AG10803 (cell line): ENCODE results near the gene CPA5.

Experiments
- DNase-seq: peaks from one replicate; pipeline ENCODE4 v3.0.0; 2010; ENCODE audit warnings: low read depth
- H3K4me3 ChIP-seq: 2 replicates; pipeline ENCODE4 v1.5.1; 2011; ENCODE audit warnings: mild to moderate bottlenecking, low read length, control low read depth
- CTCF ChIP-seq: conservative IDR thresholded peaks from 2 replicates; pipeline ENCODE4 v1.5.1; 2011; ENCODE audit warnings: mild to moderate bottlenecking, low read length, control low read depth, inconsistent platforms

The CPA5 gene

GRCh38 chr7:130365511-130366441, 21.2 kb downstream of the CPA5 start:
- H3K4me3 ChIP-seq: no peak overlapping the region
- no peak for TF ChIP-seq CTCF
- DNase-seq: peak; percentile 97

GRCh38 chr7:130366564-130366963, 21.9 kb downstream of the CPA5 start:
- no peak for TF ChIP-seq CTCF
- no peak overlapping the region for H3K4me3 ChIP-seq
- DNase-seq: no peak

- no peak for TF ChIP-seq CTCF
- no peak for DNase-seq
- H3K4me3 ChIP-seq: no peak overlapping the region
Observed at GRCh38 chr7:130367088-130367755, 22.6 kb downstream of the CPA5 start.

DNA sequence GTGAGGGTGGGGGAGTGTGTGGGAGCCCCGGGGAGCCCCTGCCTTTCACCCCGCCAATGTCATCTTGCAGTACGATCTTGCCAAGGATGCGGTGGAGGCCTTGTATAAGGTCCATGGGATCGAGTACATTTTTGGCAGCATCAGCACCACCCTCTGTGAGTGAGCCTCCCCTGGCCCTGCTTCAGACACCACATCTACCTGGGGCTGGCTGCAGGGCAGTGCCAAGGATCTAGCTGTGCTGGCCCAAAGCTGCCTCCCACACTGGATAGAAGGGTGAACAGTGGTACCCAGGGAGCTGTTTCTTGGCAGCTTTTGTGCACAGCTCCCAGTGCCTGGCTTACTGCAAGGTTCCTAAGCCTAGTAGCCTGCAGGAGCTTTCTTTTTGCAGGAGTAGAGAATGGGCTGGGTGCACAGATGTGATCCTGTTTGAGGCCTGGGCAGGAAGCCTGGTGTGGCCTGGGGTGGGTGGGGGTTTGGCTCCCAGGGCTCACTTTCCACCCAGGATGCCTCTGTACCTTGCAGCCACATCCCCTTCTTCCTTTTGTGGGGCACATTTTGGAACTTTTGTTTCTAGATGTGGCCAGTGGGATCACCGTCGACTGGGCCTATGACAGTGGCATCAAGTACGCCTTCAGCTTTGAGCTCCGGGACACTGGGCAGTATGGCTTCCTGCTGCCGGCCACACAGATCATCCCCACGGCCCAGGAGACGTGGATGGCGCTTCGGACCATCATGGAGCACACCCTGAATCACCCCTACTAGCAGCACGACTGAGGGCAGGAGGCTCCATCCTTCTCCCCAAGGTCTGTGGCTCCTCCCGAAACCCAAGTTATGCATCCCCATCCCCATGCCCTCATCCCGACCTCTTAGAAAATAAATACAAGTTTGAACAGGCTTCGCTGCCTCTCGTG, 23.5 kb downstream of the CPA5 start:
- no peak for TF ChIP-seq CTCF
- DNase-seq: no peak
- H3K4me3 ChIP-seq: no peak overlapping the region

DNA sequence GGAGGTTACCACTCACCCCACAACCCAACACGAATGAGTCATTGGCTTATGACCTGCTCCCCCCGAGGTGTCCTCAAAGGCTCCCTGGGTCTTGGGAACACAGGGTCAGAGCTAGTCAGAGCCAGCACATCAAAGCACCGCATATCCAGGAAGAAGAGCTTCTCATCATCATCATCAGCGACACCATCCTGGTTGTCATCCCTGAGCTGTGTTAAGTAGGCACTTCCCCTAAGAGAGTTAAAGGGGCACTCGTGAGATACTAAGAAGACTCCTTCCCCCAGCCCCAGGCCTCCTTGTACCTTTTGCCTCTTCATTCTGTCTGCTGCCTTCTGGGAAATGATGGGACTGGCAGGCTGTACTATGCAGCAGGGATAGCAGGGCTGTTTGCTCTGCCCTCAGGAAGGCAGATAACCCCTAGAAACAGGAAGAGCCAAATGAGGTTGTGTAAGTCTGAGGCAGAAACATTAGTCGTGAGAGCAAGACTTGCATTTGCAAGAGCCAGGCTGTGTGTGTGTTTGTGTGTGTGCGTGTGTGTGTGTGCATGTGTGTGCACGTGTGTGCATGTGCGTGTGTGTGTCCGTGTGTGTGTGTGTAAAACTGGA, 24.6 kb downstream of the CPA5 start:
- DNase-seq: peak; percentile 99
- H3K4me3 ChIP-seq: peak overlapping the region; percentile 4
- no peak for TF ChIP-seq CTCF

- no peak for TF ChIP-seq CTCF
- no peak for DNase-seq
- no peak overlapping the region for H3K4me3 ChIP-seq
Observed at GRCh38 chr7:130369831-130370550, 25.4 kb downstream of the CPA5 start.
